HG03025 (cell line): ENCODE measurements around the gene ANGEL2.
"Not testable (repeated sequence)": the region's sequence is repeated elsewhere in the genome, so short reads cannot be mapped to it uniquely, and the experiment has no call there.

Source experiments
- ATAC-seq: cut with Tn5 transposase; IDR thresholded peaks from one replicate; pipeline ENCODE4 v1.9.1; 2021; ENCODE audit warnings: mild to moderate bottlenecking, moderate library complexity; ENCODE audit not compliant: unreplicated experiment, low FRiP score

Gene ANGEL2, protein sequence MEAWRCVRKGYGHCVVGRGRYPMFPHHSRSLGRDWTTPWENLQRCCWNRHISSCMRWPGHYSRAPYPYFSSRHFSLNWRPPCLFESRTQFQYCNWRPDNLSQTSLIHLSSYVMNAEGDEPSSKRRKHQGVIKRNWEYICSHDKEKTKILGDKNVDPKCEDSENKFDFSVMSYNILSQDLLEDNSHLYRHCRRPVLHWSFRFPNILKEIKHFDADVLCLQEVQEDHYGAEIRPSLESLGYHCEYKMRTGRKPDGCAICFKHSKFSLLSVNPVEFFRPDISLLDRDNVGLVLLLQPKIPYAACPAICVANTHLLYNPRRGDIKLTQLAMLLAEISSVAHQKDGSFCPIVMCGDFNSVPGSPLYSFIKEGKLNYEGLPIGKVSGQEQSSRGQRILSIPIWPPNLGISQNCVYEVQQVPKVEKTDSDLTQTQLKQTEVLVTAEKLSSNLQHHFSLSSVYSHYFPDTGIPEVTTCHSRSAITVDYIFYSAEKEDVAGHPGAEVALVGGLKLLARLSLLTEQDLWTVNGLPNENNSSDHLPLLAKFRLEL

DNA sequence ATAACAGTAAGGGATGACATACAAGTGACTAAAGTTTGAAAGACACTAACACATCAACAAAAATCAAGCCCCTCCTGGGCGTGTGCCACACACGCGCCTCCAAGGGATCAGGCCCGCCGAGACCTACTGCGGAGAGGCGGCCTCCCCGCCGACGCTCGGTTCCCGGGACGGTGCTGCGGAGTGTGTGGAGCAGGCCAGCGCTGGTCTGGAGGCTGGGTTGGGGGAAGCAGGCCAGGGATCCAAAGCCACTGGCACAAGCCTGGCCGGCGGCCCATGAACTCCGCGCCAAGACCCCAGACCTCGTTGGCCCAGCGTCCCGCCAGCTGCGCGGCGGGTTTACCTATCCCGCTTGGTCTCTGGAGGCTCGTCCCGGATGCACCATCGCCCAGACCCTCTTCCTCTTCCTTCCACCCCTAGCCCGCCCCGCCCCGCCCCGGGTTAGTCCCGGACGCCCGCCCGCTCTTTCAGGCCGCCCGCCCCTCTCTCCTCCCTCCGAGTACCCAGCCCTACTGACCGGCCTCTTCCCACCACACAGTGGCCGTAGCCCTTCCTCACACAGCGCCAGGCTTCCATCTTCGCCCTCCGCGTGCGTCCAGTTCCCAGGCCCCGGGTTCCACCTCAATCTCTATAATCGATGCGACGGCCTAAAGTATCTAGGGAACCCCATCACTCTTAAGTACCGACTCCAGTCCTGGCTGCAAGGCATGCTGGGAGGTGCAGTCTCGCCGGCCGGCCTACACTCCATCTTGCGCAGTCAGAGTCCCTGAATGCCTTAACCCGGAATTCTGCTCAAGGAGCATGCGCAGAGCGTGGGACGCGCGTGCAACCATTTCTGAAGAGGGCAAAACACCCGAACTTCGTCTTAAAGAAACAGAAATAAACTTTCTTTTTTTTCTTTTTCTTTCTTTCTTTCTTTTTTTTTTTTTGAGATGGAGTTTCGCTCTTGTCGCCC is at the start of gene ANGEL2:
Gene ANGEL2, minus strand, starts transcription at position 769 of the 952 bp plus-strand sequence. Its CDS starts 196 bp downstream, at position 573.
- ATAC-seq = peak; percentile 91

DNA sequence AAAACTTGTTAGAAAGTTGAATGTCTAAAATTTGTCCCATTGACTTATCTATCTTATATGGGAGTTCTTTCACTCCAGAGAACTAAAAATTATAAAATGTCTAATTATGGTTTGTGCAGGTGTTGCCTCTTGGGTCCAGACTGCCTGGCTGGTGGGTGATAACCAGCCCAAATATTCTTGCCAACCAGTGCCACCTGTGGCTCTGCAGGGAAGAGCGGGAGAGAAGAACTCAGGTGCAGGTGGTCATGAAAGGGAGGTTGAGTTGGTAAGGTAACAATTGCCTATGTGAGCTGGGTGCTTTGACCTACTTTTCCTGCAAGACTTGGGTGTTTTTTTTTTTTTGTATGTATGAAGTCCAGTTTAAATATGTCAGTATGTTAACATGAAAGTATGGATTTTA is 45.6 kb upstream of the ANGEL2 start:
- no peak for ATAC-seq

DNA sequence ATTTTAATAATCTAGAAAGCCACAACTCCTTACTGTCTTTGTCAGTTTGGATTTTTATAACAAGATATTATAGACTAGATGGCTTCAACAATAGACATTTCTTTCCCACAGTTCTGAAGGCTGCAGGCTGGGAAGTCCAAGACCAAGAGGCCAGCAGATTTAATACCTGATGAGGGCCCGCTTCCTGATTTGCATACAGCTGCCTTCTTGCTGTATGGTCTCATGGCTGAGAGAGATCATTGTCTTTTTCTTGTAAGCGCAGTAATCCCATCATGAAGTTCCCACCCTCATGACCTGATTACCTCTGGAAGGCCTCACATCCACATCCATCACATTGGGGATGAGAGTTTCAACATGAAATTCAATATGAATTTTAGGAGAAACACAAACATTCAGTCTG is 45.2 kb upstream of the ANGEL2 start:
- no peak for ATAC-seq

DNA sequence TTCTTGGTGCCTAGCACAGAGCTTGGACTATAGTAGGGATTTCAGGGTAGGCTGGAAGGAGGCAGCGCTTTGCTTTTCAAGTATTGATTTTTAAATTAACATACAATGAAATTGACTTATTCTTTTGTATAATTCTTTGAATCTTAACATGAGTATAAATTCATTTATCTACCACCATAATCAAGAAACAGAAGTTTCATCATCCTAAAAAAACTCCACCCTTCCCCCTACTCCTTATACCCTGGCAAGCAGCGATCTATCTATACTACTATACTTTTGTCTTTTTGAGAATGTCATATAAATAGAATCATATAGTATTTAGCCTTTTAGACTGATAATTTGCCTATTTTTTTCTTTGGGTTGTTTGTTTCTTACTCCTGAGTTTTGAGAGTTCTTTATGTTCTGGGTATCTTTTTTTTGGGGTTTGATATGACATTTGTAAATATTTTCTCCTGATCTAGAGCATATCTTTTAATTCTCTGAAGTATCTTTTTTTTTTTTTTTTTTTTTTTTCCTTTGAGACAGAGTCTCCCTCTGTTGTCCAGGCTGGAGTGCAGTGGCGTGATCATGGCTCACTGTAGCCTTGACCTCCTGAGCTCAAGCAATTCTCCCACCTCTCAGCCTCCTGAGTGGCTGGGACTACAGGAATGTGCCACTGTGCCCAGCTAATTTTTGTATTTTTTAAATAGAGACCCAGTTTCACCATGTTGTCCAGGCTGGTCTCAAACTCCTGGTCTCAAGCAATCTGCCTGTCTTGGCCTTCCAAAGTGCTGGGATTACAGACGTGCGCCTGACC is 41.8 kb upstream of the ANGEL2 start:
- ATAC-seq = no peak

DNA sequence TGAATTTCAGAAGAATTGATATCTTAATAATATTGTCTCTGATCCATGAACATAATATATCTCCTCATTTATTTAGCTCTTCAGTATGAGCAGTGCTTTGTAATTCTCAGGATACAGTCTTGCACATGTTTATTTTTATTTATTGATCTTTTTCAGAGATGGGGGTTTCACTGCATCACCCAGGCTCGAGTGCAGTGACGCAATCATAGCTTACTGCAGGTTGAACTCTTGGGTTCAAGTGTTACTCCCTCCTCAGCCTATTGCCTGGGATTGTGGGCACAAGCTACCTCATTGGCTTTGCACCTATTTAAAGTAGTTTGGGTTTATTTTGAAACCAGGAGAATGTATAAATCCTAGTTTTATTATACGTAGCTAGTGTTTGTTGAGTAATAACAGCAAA is 40.1 kb upstream of the ANGEL2 start:
- no peak for ATAC-seq

DNA sequence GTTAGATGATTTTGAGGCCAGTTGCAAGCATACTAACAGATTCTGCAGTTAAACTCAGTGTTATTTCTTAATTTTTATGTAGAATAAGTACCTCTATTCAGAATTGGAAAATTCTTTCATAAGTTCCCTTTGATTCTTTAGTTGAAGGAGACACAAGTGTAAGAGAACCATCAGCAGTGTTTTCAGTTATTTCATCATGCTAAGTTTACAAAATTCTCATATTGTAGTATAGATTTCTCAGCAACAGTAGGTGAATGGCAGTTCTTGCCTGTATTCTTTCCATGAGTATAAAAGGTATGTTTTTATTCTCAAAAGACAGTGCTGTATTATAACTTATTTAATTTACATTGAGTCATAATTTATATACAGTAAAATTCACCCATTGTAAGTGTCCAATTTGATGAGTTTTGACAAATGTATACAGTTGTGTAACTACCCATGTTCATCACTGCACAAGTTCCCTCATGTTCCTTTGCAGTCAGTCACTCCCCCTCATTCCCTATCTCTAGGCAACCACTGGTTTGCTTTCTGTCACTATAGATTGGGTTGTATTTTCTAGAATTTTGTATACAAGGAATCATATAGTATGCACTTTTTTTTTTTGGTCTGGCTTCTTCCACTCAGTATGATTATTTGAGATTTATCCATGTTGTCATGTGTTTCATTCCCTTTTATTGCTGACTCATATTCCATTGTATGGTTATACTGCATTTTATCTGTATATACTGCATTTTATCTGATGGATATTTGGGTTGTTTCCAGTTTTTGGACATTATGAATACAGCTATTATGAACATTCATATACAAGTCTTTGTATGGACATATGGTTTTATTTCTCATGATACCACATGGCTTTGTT is 39.3 kb upstream of the ANGEL2 start:
- ATAC-seq = no peak

DNA sequence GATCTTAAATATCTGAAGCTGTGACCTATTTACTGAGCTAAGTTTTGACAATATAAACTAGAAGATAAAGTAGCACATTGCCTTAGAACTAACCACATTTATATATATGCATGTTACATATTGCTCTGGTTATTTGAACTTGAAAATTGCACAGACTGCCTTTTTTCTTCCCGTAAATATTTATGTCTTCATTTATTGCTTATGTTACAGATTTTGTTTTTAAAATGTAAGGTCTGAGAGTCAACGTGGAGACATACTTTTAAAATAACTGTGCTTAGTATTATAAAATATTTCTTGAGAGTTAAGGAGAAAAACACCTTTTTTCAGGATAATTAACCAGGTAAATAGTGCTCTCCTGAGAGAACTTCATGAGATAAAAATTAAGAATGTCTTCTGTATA is 38.5 kb upstream of the ANGEL2 start:
- no peak for ATAC-seq

DNA sequence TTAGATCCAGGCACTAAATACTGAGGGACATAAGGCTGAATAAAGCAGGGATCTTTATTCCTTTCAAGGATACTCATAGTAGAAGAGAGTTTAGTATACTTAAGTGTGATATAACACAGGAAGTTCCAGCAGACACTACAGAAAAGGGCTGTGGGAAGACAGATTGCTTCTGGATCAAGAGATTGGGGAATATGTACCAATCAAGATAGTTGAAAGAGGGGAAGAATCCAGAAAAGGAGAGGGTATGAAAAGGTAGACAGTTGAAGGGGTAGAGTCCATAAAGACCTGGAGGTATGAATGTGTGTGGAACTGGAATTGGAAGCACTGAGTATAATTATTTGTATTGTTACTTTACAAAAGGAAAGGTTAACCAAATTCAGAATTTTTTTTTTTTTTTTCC is 37.8 kb upstream of the ANGEL2 start:
- ATAC-seq = no peak

DNA sequence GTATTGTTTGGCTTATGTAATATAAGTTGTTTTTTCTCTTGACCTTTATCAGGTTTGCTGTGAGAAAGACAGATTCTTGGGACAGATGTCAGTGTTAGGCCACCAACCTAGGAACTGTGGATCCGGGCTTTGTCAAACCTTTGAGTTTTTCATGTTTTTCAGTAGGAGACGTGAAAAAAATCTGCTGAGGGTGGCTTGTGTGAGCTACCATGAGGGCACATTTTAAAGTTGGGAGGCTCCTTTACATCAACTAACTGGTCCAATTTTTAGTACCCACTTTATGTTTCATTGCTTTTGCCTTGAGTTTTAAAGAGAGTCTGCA is 36.2 kb upstream of the ANGEL2 start:
- no peak for ATAC-seq

DNA sequence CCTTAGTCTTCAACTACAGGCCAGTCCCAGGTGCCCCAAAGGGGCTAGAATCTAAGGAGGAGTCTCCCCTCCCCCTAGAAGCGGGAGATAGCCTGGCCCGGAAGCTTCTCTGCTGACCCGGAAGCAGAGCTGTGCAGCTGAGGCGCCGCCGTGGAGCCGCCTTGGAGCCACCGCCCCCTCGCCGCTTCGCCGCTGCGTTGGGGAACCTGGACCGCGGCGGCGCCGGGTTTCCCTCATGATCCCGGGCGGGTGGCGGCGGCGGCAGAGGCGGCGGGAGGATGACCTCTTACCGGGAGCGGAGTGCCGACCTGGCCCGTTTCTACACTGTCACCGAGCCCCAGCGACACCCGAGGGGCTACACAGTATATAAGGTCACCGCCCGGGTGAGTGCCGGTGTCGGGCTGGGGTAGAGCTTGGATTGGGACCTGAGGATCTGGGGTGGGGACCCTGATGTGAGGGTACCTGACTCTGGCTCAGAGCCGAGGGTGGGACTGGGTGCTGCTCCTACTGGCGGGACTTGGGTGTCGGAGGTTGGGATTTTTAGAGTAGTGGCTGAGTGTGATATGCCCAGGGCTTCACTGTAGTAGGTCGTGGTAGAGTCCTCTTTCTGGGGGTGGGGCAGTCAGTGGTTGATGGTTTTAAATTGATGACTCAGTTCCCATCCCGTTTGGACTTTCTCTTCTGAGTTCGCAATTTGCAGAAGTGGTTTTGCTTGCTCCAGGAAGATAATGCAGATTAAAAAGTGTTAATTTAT is 35.6 kb upstream of the ANGEL2 start, which contains the start of gene RPS6KC1:
Gene RPS6KC1, plus strand, starts transcription at position 115 of the 754 bp plus-strand sequence. Its CDS starts 164 bp downstream, at position 279.
- ATAC-seq = peak; percentile 97

DNA sequence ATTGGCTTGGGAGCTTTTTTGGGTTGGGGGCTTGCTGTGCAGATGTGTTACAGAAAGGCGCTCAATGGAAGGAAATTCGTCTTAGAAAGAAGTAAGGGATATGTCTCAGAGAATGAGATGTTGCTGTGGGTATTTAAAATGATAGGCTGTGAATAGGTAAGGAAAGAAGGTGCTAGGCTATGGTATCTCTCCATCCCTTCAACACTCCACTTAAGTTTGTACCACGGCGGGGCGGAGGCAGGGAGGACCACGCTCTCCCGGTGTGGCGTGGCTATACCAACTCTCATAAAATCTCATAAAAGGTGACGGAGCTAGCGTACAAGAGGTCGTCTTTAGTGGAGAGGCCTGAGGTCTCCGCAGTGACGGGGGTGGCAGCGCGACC is 35.1 kb upstream of the ANGEL2 start:
- ATAC-seq = peak; percentile 35

DNA sequence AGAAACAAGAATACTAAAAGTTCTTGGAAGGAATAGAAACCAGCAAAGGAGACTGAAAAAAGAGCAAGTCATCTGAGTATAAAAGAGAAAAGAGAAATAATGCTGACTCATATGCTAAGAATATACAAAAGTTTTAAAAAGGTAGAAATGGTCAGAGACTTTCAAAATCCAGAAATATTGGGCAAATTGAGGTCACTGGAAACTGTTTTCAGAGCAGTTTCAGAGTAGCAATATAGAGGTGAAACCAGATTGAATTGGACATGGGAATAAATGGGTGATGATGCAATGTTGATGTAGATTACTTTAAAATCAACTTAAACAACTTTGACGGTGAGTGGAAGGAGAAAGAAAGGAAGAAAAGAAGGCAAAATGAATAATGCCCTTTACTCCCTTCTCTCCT is 33.6 kb upstream of the ANGEL2 start:
- ATAC-seq = no peak

DNA sequence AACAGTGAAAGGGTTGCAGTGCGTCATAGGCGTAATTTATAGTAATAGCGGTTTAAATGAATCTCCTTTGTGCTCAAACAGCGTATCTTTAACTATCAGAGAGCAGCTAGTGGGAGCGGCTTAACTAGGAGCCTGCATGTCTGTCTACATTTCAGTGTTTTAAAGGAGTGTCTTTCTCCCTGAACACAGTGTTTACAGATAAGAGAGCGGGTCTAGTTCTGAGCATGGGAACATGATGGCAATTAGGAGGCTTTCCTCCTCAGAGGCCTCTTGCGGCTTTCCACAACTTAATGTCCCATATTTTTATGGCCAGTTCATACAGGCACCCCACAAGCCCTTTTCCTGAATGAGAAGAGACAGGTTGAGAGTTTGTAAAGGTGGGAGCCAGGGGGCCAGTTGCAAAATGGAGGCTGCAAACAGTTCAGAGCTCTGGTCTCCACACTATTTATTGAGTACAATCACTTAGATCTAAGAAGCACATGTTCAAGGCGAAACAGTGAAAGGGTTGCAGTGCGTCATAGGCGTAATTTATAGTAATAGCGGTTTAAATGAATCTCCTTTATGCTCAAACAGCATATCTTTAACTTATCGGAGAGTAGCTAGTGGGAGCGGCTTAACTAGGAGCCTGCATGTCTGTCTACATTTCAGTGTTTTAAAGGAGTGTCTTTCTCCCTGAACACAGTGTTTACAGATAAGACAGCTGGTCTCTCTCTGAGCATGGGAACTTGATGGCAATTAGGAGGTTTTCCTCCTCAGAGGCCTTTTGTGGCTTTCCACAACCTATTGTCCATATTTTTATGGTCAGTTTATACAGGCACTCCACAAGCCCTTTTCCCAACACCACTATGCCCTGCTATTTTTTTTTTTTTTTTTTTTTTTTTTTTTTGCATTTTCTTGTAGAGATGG is 29.9 kb upstream of the ANGEL2 start:
- ATAC-seq = not testable (repeated sequence)

DNA sequence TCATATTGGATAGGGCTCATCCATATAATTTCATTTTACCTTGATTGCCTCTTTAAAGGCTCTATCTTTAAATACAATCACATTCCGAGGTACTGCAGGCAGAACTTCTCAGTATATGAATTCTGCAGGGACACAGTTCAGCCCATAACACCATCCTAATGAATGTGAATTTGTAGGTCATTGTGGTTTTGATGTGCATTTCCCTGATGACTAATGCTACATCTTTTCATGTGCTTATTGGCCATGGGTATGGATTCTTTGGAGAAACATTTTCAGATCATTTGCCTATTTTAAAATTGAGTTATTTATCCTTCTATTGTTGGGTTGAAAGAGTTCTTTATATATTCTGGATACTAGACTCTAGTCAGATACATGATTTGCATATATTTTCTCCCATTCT is 25.8 kb upstream of the ANGEL2 start:
- ATAC-seq = no peak

DNA sequence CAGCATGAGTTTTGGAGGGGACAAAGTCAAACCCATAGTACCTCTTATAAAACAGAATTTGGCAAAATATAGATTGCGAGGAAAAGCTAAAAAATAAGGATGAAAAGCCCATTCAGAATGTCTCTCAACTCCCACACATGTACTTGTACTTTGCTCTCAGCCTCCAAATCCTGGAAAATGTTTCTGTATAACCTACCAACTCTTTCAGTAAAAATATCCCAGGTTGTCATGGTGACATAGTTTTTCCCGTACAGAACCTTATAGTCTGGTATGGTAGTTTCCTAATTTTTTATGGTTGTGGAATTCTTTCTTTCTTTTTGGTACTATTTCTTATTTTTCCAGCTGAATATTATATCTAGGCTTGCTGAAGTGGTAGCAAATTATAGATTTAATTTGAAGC is 19.9 kb upstream of the ANGEL2 start:
- no peak for ATAC-seq

DNA sequence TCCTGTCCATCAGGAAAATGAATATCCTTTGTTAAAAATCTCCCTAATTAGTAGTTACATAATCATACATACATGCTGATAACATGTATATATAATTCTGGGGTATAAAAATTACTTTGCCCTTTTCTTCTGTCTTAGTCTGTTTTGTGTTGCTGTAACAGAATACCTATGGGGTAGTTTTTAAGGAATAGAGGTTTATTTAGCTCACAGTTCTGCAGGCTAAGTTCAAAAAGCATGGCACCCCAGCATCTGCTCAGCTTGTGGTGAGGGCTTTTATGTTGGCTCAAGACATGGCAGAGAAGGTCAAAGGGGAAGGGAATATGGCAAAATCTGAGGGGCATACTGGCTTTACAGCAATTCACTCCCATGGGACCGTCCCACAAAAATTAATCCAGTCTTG is 19.0 kb upstream of the ANGEL2 start:
- ATAC-seq = no peak

DNA sequence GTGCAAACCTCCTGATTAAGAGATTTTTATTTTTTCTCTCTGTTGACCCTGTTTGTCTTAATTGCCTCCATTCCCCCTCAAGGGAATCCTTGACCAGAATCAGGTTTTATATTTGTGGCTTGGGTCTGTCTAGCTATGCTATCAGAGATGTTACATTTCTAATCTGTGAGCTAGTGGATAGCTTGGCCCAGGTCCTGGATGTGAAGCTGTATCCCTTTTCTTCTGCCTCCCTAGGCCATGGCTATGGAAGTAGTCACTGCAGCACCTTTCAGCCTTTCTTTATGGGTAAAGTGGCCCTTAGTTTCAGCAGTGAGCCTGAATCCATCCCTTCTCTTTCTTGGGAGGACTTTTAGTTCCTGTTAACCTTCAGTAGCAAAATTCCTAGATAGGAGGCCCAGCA is 17.0 kb upstream of the ANGEL2 start:
- no peak for ATAC-seq

DNA sequence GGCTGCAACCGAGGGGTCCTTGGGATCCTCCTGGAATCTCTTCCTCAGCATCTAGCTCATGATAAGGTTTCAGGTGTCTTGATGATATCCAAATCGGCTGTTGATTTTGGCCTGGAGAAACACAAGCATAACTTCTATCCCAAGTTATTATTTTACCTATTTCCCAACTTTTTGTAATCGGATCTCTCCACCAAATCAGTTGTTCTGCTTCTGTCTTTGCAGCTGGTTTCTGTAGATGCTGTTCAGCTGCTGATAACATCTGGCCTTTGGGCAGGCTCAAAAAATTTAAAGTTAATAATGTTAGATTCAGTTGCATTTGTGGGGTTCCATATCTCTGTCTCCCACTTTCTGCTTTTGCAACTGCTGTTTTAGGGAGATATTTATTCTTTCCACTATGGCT is 11.4 kb upstream of the ANGEL2 start:
- not testable (repeated sequence) for ATAC-seq
